Mesenteric fat pad (tissue), 1 donor: ENCODE results near the gene PCP4L1. TPM values are rescaled to one million over a fixed set of nuclear protein-coding genes. Genes with fewer than 3 reads are reported as not detected.
A peak's percentile ranks its signal among the peaks of the same experiment; 100 is the strongest.

Source experiments
- DNase-seq: peaks from one replicate; pipeline ENCODE4 v3.0.0-alpha.2; 2020; ENCODE audit warnings: low spot score
- total RNA-seq: library from RNA; stranded (reverse); fragmentation: NEBNext Ultra II Directional; extraction: Animal tissue kit (Norgen Biotek cat#: 25700); gene quantifications from one replicate; pipeline ENCODE4 v1.2.1, GENCODE V29; 2021
- donor health status: DM: yes; HTN: yes; CAD: no.

PCP4L1 gene
- total RNA-seq, 1 donor from 2014 or later, result 0.22 TPM

- DNase-seq, result no peak
Observed at GRCh38 chr1:161265305-161265704, 6.8 kb downstream of the PCP4L1 start.

- DNase-seq, result no peak
Observed at GRCh38 chr1:161266202-161266601, 7.7 kb downstream of the PCP4L1 start.

- no peak for DNase-seq
Observed at GRCh38 chr1:161266836-161267235, 8.3 kb downstream of the PCP4L1 start.

- DNase-seq, result no peak
Observed at GRCh38 chr1:161267321-161267720, 8.8 kb downstream of the PCP4L1 start.

GRCh38 chr1:161273402-161273801, 14.9 kb downstream of the PCP4L1 start:
- DNase-seq, result no peak

- no peak for DNase-seq
Observed at GRCh38 chr1:161274874-161275273, 16.3 kb downstream of the PCP4L1 start.

- DNase-seq, result no peak
Observed at GRCh38 chr1:161282991-161283390, 24.4 kb downstream of the PCP4L1 start.

- DNase-seq, result no peak
Observed at GRCh38 chr1:161285113-161285512, 26.6 kb downstream of the PCP4L1 start.

- DNase-seq, result no peak
Observed at GRCh38 chr1:161285521-161285920, 27.0 kb downstream of the PCP4L1 start.

GRCh38 chr1:161287482-161288054, 29.0 kb downstream of the PCP4L1 start:
- no peak for DNase-seq

GRCh38 chr1:161290779-161291178, 32.2 kb downstream of the PCP4L1 start:
- DNase-seq, result no peak

GRCh38 chr1:161297415-161297814, 38.9 kb downstream of the PCP4L1 start:
- no peak for DNase-seq

GRCh38 chr1:161298116-161298515, 39.6 kb downstream of the PCP4L1 start:
- no peak for DNase-seq

- DNase-seq, result no peak
Observed at GRCh38 chr1:161299347-161299746, 40.8 kb downstream of the PCP4L1 start.

- DNase-seq, result no peak
Observed at GRCh38 chr1:161300478-161300877, 41.9 kb downstream of the PCP4L1 start.

GRCh38 chr1:161304927-161305866, 46.7 kb downstream of the PCP4L1 start:
- no peak for DNase-seq

GRCh38 chr1:161305867-161306519, 47.4 kb downstream of the PCP4L1 start:
- peak; percentile 92 for DNase-seq

- no peak for DNase-seq
Observed at GRCh38 chr1:161307230-161307768, 48.8 kb downstream of the PCP4L1 start.

- DNase-seq, result no peak
Observed at GRCh38 chr1:161307892-161308638, 49.5 kb downstream of the PCP4L1 start.

- DNase-seq, result no peak
Observed at GRCh38 chr1:161309868-161310267, 51.3 kb downstream of the PCP4L1 start, which contains the start of gene MPZ. TSS of gene MPZ (minus strand) at chr1:161309968. CDS start at chr1:161309905, 63 bp downstream.

GRCh38 chr1:161311595-161312181, 53.1 kb downstream of the PCP4L1 start:
- no peak for DNase-seq
